ENCODE results near the gene RILPL2.
"Not testable (repeated sequence)": the region's sequence is repeated elsewhere in the genome, so short reads cannot be mapped to it uniquely, and the experiment has no call there.

The RILPL2 gene

GRCh38 chr12:123369229-123369628, 67.3 kb downstream of the RILPL2 start:
- no peak overlapping the region for H3K27ac ChIP-seq
- TF ChIP-seq, protein P1, sequence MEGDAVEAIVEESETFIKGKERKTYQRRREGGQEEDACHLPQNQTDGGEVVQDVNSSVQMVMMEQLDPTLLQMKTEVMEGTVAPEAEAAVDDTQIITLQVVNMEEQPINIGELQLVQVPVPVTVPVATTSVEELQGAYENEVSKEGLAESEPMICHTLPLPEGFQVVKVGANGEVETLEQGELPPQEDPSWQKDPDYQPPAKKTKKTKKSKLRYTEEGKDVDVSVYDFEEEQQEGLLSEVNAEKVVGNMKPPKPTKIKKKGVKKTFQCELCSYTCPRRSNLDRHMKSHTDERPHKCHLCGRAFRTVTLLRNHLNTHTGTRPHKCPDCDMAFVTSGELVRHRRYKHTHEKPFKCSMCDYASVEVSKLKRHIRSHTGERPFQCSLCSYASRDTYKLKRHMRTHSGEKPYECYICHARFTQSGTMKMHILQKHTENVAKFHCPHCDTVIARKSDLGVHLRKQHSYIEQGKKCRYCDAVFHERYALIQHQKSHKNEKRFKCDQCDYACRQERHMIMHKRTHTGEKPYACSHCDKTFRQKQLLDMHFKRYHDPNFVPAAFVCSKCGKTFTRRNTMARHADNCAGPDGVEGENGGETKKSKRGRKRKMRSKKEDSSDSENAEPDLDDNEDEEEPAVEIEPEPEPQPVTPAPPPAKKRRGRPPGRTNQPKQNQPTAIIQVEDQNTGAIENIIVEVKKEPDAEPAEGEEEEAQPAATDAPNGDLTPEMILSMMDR (IDR thresholded peaks at IDR 0.05): no peak
- H3K36me3 ChIP-seq: no peaks in the 10 kb centered on the region

GRCh38 chr12:123368431-123368830, 68.1 kb downstream of the RILPL2 start:
- H3K27ac ChIP-seq: not testable (repeated sequence)

More at GRCh38 chr12:123369229-123369628, 67.3 kb downstream of the RILPL2 start:
- H3K4me1 ChIP-seq (ENCODE audit: control insufficient read depth in 1 of 2, insufficient read depth in 1 of 2, low read depth in 1 of 2, low read length in 1 of 2): peaks cover 9 to 12% of the 10 kb centered on the region in 2 experiments
- no peaks in the 10 kb centered on the region for H3K9me3 ChIP-seq
- no peak overlapping the region for H3K4me3 ChIP-seq (ENCODE audit: low read depth in 1 of 2, low read length in 1 of 2)
- no peaks in the 10 kb centered on the region for H3K27me3 ChIP-seq

DNA sequence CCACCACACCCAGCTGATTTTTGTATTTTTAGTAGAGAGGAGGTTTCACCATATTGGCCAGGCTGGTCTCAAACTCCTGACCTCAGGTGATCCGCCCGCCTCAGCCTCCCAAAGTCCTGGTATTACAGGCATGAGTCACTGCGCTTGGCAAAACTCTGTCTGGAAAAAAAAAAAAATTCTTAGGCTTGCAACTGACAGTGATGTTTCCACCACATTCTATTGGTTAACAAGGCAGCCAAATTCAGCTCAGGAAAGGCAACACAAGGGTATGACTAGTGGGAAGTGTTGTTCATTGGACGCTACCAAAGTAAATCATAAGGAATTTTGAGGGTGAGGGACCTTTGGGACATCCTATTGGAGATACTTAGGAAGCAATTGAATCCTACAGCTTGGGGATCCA, 69.0 kb downstream of the RILPL2 start:
- peaks cover 25 to 28% of the 10 kb centered on the region in 2 experiments for H3K4me1 ChIP-seq (ENCODE audit: control insufficient read depth in 1 of 2, insufficient read depth in 1 of 2, low read depth in 1 of 2, low read length in 1 of 2)
- no peaks in the 10 kb centered on the region for H3K9me3 ChIP-seq
- TF ChIP-seq, protein P1 (IDR thresholded peaks at IDR 0.05): no peak
- no peak overlapping the region for H3K27ac ChIP-seq
- no peaks in the 10 kb centered on the region for H3K36me3 ChIP-seq
- no peak overlapping the region for H3K4me3 ChIP-seq (ENCODE audit: low read depth in 1 of 2, low read length in 1 of 2)
- H3K27me3 ChIP-seq: no peaks in the 10 kb centered on the region

More at GRCh38 chr12:123368431-123368830, 68.1 kb downstream of the RILPL2 start:
- not testable (repeated sequence) for H3K27me3 ChIP-seq; H3K36me3 ChIP-seq; H3K9me3 ChIP-seq; H3K4me3 ChIP-seq (ENCODE audit: low read depth in 1 of 2, low read length in 1 of 2)
- peaks cover 16 to 19% of the 10 kb centered on the region in 2 experiments for H3K4me1 ChIP-seq (ENCODE audit: control insufficient read depth in 1 of 2, insufficient read depth in 1 of 2, low read depth in 1 of 2, low read length in 1 of 2)

Data from neutrophil (primary cell).